CD14-positive monocyte (primary cell): ENCODE results near the gene PSD4. TPM values are rescaled to one million over a fixed set of nuclear protein-coding genes. Genes with fewer than 3 reads are reported as not detected.

Source experiments
- DNase-seq, 3 donors: peaks; one replicate each; pipeline ENCODE4 v3.0.0-alpha.2; 2011 to 2022
- H2AFZ ChIP-seq: 2 replicates; pipeline ENCODE4 v1.6.0; 2012; ENCODE audit warnings: mild to moderate bottlenecking, low read depth, low read length, inconsistent platforms; ENCODE audit not compliant: insufficient read depth, poor library complexity, severe bottlenecking
- H3K27ac ChIP-seq, 2 donors: 1 replicate in 1 of 2; 2 replicates in 1 of 2; pipeline ENCODE4 v1.5.1; 2012 to 2013; ENCODE audit warnings: low read length in 2 of 2, control low read depth in 1 of 2, inconsistent platforms in 1 of 2, low read depth in 1 of 2, mild to moderate bottlenecking in 1 of 2
- H3K27me3 ChIP-seq, 2 donors: one replicate each; pipeline versions ENCODE4 v1.6.0 to v1.6.1; 2011 to 2013; ENCODE audit warnings: low read length in 2 of 2; ENCODE audit not compliant: control insufficient read depth in 2 of 2, insufficient read depth in 2 of 2
- H3K36me3 ChIP-seq, 2 donors: replicated peaks in 1 of 2; 1 replicate in 1 of 2; 2 replicates in 1 of 2; pipeline versions ENCODE4 v1.5.1 to v1.6.1; 2012 to 2013; ENCODE audit warnings: low read length in 2 of 2, control low read depth in 1 of 2, inconsistent platforms in 1 of 2, mild to moderate bottlenecking in 1 of 2; ENCODE audit not compliant: insufficient read depth in 2 of 2, control insufficient read depth in 1 of 2
- H3K4me1 ChIP-seq, 2 donors: 1 replicate in 1 of 2; 2 replicates in 1 of 2; pipeline versions ENCODE4 v1.5.1 to v1.6.1; 2012 to 2013; ENCODE audit warnings: low read length in 2 of 2, control low read depth in 1 of 2, inconsistent platforms in 1 of 2, mild to moderate bottlenecking in 1 of 2, moderate library complexity in 1 of 2; ENCODE audit not compliant: insufficient read depth in 2 of 2, control insufficient read depth in 1 of 2
- H3K4me2 ChIP-seq: replicated peaks from 2 replicates; pipeline ENCODE3; 2012; ENCODE audit warnings: low read length, moderate library complexity, mild to moderate bottlenecking; ENCODE audit not compliant: poor library complexity, severe bottlenecking; ENCODE audit errors: extremely low read depth
- H3K4me3 ChIP-seq, 3 experiments: fragments of 200-600 bp in 1 of 3; sonication (generic) in 1 of 3; replicated peaks in 1 of 3; 1 replicate in 2 of 3; 2 replicates in 1 of 3; pipeline ENCODE4 v1.5.1; 2011 to 2013; ENCODE audit warnings: low read length in 3 of 3, mild to moderate bottlenecking in 3 of 3, control low read depth in 2 of 3, low read depth in 2 of 3, inconsistent platforms in 1 of 3, moderate library complexity in 1 of 3
- H3K79me2 ChIP-seq: 2 replicates; pipeline ENCODE4 v1.6.0; 2012; ENCODE audit warnings: mild to moderate bottlenecking, control low read depth, inconsistent platforms, low read length, moderate library complexity; ENCODE audit not compliant: insufficient read depth
- H3K9ac ChIP-seq: 2 replicates; pipeline ENCODE4 v1.6.0; 2017; ENCODE audit warnings: low read length, mild to moderate bottlenecking; ENCODE audit not compliant: insufficient read depth, poor library complexity, severe bottlenecking
- H3K9me3 ChIP-seq, 2 donors: replicated peaks in 1 of 2; 1 replicate in 1 of 2; 2 replicates in 1 of 2; pipeline versions ENCODE4 v1.5.1 to v1.6.1; 2012 to 2013; ENCODE audit warnings: low read length in 2 of 2, control low read depth in 1 of 2; ENCODE audit not compliant: control insufficient read depth in 1 of 2, insufficient read depth in 1 of 2
- H4K20me1 ChIP-seq: 2 replicates; pipeline ENCODE4 v1.6.0; 2012; ENCODE audit warnings: mild to moderate bottlenecking, low read length, control low read depth, moderate library complexity; ENCODE audit not compliant: insufficient read depth
- H3K27ac Mint-ChIP-seq, 7 donors: one replicate each; pipeline ENCODE4 v1.8.0; 2020; ENCODE audit warnings: mild to moderate bottlenecking in 7 of 7, mixed read lengths in 7 of 7, moderate library complexity in 6 of 7, inconsistent platforms in 2 of 7
- H3K27me3 Mint-ChIP-seq, 3 donors: one replicate each; pipeline ENCODE4 v1.8.0; 2021 to 2022; ENCODE audit warnings: low read depth in 3 of 3, mild to moderate bottlenecking in 3 of 3, mixed read lengths in 3 of 3, moderate library complexity in 3 of 3, inconsistent platforms in 1 of 3
- H3K36me3 Mint-ChIP-seq, 2 donors: one replicate each; pipeline ENCODE4 v1.8.0; 2020; ENCODE audit warnings: mixed read lengths in 2 of 2, inconsistent platforms in 1 of 2, mild to moderate bottlenecking in 1 of 2
- H3K4me1 Mint-ChIP-seq: one replicate; pipeline ENCODE4 v1.8.0; 2020; ENCODE audit warnings: mild to moderate bottlenecking, mixed read lengths
- H3K4me3 Mint-ChIP-seq, 2 donors: one replicate each; pipeline ENCODE4 v1.8.0; 2020; ENCODE audit warnings: mild to moderate bottlenecking in 2 of 2, mixed read lengths in 2 of 2, moderate library complexity in 1 of 2
- H3K9me3 Mint-ChIP-seq, 7 donors: one replicate each; pipeline ENCODE4 v1.8.0; 2020 to 2022; ENCODE audit warnings: mixed read lengths in 7 of 7, mild to moderate bottlenecking in 6 of 7, moderate library complexity in 6 of 7, inconsistent platforms in 2 of 7
- WGBS: methylation state at CpG from one replicate; pipeline ENCODE4 v1.1.5; 2013; ENCODE audit warnings: missing lambda C conversion rate; ENCODE audit not compliant: insufficient coverage; 5-methylcytosine and 5-hydroxymethylcytosine counted together
- intact Hi-C, 2 donors: fragments of 100-400 bp; cut with micrococcal nuclease; formaldehyde crosslinking; loops; one replicate each; pipeline versions ENCODE4 v1.15.0 to v1.15.1; 2023
- polyA plus RNA-seq, 3 donors: library from polyadenylated mRNA; depleted of rRNA in 1 of 3; unstranded in 2 of 3; stranded (reverse) in 1 of 3; fragments of 300-500 nt in 2 of 3; fragments of >200 nt in 1 of 3; fragmentation: Illumina TruSeq in 2 of 3; gene quantifications; 1 replicate in 2 of 3; 2 replicates in 1 of 3; pipeline ENCODE4 v1.2.3, GENCODE V29; 2012 to 2021
- TF ChIP-seq, protein P1 (sequence below): fragments of 200-600 bp; IDR thresholded peaks from one replicate; pipeline ENCODE4 v1.8.0; 2022; ENCODE audit warnings: antibody characterized with exemption, mild to moderate bottlenecking

The PSD4 gene
- polyA plus RNA-seq, 3 donors, result 11.0 to 47.0 (median 18.2) TPM

DNA sequence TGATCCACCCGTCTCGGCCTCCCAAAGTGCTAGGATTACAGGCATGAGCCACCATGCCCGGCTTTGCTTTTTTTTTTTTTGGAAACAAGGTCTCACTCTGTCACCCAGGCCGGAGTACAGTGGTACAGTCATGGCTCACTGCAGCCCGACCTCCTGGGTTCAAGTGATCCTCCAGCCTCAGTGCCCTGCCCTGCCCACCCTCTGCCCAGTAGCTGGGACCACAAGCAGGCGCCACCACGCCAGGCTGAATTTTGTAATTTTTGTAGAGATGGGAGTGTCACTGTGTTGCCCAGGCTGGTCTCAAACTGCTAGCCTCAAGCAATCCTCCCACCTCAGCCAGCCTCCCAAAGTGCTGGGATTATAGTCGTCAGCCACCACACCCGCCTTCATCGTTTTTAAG, 11.6 kb upstream of the PSD4 start:
- TF ChIP-seq, protein P1, sequence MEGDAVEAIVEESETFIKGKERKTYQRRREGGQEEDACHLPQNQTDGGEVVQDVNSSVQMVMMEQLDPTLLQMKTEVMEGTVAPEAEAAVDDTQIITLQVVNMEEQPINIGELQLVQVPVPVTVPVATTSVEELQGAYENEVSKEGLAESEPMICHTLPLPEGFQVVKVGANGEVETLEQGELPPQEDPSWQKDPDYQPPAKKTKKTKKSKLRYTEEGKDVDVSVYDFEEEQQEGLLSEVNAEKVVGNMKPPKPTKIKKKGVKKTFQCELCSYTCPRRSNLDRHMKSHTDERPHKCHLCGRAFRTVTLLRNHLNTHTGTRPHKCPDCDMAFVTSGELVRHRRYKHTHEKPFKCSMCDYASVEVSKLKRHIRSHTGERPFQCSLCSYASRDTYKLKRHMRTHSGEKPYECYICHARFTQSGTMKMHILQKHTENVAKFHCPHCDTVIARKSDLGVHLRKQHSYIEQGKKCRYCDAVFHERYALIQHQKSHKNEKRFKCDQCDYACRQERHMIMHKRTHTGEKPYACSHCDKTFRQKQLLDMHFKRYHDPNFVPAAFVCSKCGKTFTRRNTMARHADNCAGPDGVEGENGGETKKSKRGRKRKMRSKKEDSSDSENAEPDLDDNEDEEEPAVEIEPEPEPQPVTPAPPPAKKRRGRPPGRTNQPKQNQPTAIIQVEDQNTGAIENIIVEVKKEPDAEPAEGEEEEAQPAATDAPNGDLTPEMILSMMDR, result no peak
- Mint-ChIP-seq H3K27me3 (peaks cover 8 to 15% (median 9%) of the 10 kb centered on the region in 3 donors), H3K4me3 (no peak overlapping the region), H3K27ac (no peak overlapping the region), H3K9me3 (peaks cover 0 to 2% (median 0%) of the 10 kb centered on the region in 7 donors), H3K36me3 (peaks cover 0 to 7% of the 10 kb centered on the region in 2 donors), H3K4me1 (peaks cover 15% of the 10 kb centered on the region)
- WGBS, result 100% methylated on average over 1 of the region's 10 CpGs
- Histone ChIP-seq H3K27me3 (peaks cover 4 to 9% of the 10 kb centered on the region in 2 donors), H3K4me1 (peaks cover 10 to 14% of the 10 kb centered on the region in 2 donors), H3K9me3 (no peaks in the 10 kb centered on the region), H2AFZ (no peak overlapping the region), H3K4me3 (no peak overlapping the region), H3K27ac (no peak overlapping the region), H3K4me2 (no peak overlapping the region), H3K79me2 (no peaks in the 10 kb centered on the region), H3K9ac (no peak overlapping the region), H3K36me3 (no peaks in the 10 kb centered on the region), H4K20me1 (no peaks in the 10 kb centered on the region)
- intact Hi-C loops, result no loop called here
- DNase-seq, result no peak

DNA sequence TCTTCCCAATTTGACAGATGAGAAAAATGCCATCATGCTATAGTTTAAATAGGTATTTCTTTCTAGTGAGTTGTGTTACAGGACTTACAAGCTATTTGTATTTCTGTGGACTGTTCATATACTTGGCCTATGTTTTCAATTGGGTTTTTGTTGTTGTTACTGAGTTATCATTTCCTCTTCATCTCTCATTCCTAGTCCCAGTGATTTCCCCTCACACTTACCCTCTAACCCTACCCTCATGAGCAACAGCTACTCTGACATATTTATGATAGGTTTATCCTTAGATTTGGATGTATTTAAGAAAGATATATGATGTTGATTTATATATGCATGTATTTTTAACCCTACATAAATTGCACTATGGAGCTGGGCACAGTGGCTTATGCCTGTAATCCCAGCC, 10.9 kb upstream of the PSD4 start:
- Mint-ChIP-seq H3K4me1 (peaks cover 17% of the 10 kb centered on the region), H3K9me3 (peaks cover 0 to 2% (median 0%) of the 10 kb centered on the region in 7 donors), H3K27ac (no peak overlapping the region), H3K27me3 (peaks cover 5 to 14% (median 6%) of the 10 kb centered on the region in 3 donors), H3K4me3 (no peak overlapping the region), H3K36me3 (peaks cover 0 to 6% of the 10 kb centered on the region in 2 donors)
- H3K9me3 ChIP-seq, result no peaks in the 10 kb centered on the region
- H3K27me3 ChIP-seq, result peaks cover 2 to 4% of the 10 kb centered on the region in 2 donors
- no peak for DNase-seq
- intact Hi-C loops, result no loop called here
- H2AFZ ChIP-seq, result no peak overlapping the region
- H3K4me2 ChIP-seq, result no peak overlapping the region
- no peaks in the 10 kb centered on the region for H3K79me2 ChIP-seq
- TF ChIP-seq, protein P1, result no peak
- no peaks in the 10 kb centered on the region for H3K36me3 ChIP-seq
- peaks cover 11 to 14% of the 10 kb centered on the region in 2 donors for H3K4me1 ChIP-seq
- no peak overlapping the region for H3K27ac ChIP-seq
- H3K9ac ChIP-seq, result no peak overlapping the region
- H3K4me3 ChIP-seq, result no peak overlapping the region
- H4K20me1 ChIP-seq, result no peaks in the 10 kb centered on the region
